ACC112 (cell line): ENCODE results near the gene YTHDF2.
"Not testable (repeated sequence)": the region's sequence is repeated elsewhere in the genome, so short reads cannot be mapped to it uniquely, and the experiment has no call there.

Experiments
- H2AFZ ChIP-seq: fragments of 200-600 bp; sonication (generic); one replicate; pipeline ENCODE4 v1.6.0; 2017; ENCODE audit warnings: antibody characterized with exemption, low read length; ENCODE audit not compliant: unreplicated experiment
- H3K27ac ChIP-seq: fragments of 200-600 bp; sonication (generic); 2 replicates; pipeline ENCODE4 v1.5.1; 2014; ENCODE audit warnings: low read depth, mild to moderate bottlenecking, antibody characterized with exemption, low read length, moderate library complexity
- H3K27me3 ChIP-seq: fragments of 200-600 bp; sonication (generic); 2 replicates; pipeline ENCODE4 v1.6.1; 2014; ENCODE audit warnings: mild to moderate bottlenecking, antibody characterized with exemption, low read length, moderate library complexity, mixed read lengths; ENCODE audit not compliant: insufficient read depth
- H3K36me3 ChIP-seq: fragments of 200-600 bp; sonication (generic); 2 replicates; pipeline ENCODE4 v1.6.1; 2016; ENCODE audit warnings: mild to moderate bottlenecking, antibody characterized with exemption, low read length, moderate library complexity, mixed read lengths; ENCODE audit not compliant: insufficient read depth
- H3K4me1 ChIP-seq: fragments of 200-600 bp; sonication (generic); one replicate; pipeline ENCODE4 v1.6.1; 2016; ENCODE audit warnings: low read length, mixed read lengths; ENCODE audit not compliant: insufficient read depth, unreplicated experiment, control insufficient read depth
- H3K4me3 ChIP-seq: fragments of 200-600 bp; sonication (generic); 2 replicates; pipeline ENCODE4 v1.5.1; 2014; ENCODE audit warnings: mild to moderate bottlenecking, low read depth, low read length
- H3K79me2 ChIP-seq: fragments of 200-600 bp; sonication (generic); one replicate; pipeline ENCODE4 v1.6.0; 2016; ENCODE audit warnings: low read length; ENCODE audit not compliant: control insufficient read depth, unreplicated experiment, insufficient read depth

YTHDF2 gene

GRCh38 chr1:28781305-28781704 lies 44.6 kb downstream of the YTHDF2 start:
- no peaks in the 10 kb centered on the region for H3K27me3 ChIP-seq
- no peak overlapping the region for H3K4me3 ChIP-seq
- no peaks in the 10 kb centered on the region for H3K79me2 ChIP-seq
- H3K4me1 ChIP-seq = no peaks in the 10 kb centered on the region
- H2AFZ ChIP-seq = no peak overlapping the region
- H3K27ac ChIP-seq = no peak overlapping the region
- H3K36me3 ChIP-seq = no peaks in the 10 kb centered on the region

- Histone ChIP-seq H3K36me3 (no peaks in the 10 kb centered on the region), H3K79me2 (no peaks in the 10 kb centered on the region), H3K4me1 (no peaks in the 10 kb centered on the region), H2AFZ (no peak overlapping the region), H3K27ac (no peak overlapping the region), H3K27me3 (no peaks in the 10 kb centered on the region), H3K4me3 (no peak overlapping the region)
Measured at GRCh38 chr1:28782011-28782410, 45.3 kb downstream of the YTHDF2 start.

GRCh38 chr1:28783363-28783762 lies 46.6 kb downstream of the YTHDF2 start:
- Histone ChIP-seq H3K79me2 (no peaks in the 10 kb centered on the region), H2AFZ (no peak overlapping the region), H3K4me3 (no peak overlapping the region), H3K27ac (no peak overlapping the region), H3K36me3 (no peaks in the 10 kb centered on the region), H3K4me1 (no peaks in the 10 kb centered on the region), H3K27me3 (no peaks in the 10 kb centered on the region)

GRCh38 chr1:28789412-28789811 lies 52.7 kb downstream of the YTHDF2 start:
- Histone ChIP-seq H3K79me2 (no peaks in the 10 kb centered on the region), H3K36me3 (no peaks in the 10 kb centered on the region), H3K4me1 (no peaks in the 10 kb centered on the region), H3K4me3 (no peak overlapping the region), H3K27ac (no peak overlapping the region), H3K27me3 (peaks cover 5% of the 10 kb centered on the region; the same call in 1 of the 2 replicates), H2AFZ (no peak overlapping the region)

GRCh38 chr1:28789816-28790215 lies 53.1 kb downstream of the YTHDF2 start:
- Histone ChIP-seq H3K79me2 (no peaks in the 10 kb centered on the region), H3K27ac (no peak overlapping the region), H3K4me3 (no peak overlapping the region), H3K4me1 (no peaks in the 10 kb centered on the region), H2AFZ (no peak overlapping the region), H3K36me3 (no peaks in the 10 kb centered on the region), H3K27me3 (peaks cover 5% of the 10 kb centered on the region; the same call in 1 of the 2 replicates)

- Histone ChIP-seq H3K4me3 (no peak overlapping the region), H3K79me2 (no peaks in the 10 kb centered on the region), H3K36me3 (no peaks in the 10 kb centered on the region), H3K4me1 (no peaks in the 10 kb centered on the region), H3K27me3 (peaks cover 5% of the 10 kb centered on the region; the same call in 1 of the 2 replicates), H3K27ac (no peak overlapping the region), H2AFZ (no peak overlapping the region)
Measured at GRCh38 chr1:28790377-28791035, 53.8 kb downstream of the YTHDF2 start.

GRCh38 chr1:28791929-28792328 lies 55.2 kb downstream of the YTHDF2 start:
- not testable (repeated sequence) for H3K79me2 ChIP-seq, H3K4me1 ChIP-seq, H2AFZ ChIP-seq, H3K36me3 ChIP-seq, H3K4me3 ChIP-seq, H3K27me3 ChIP-seq, H3K27ac ChIP-seq

GRCh38 chr1:28792644-28793121 lies 55.9 kb downstream of the YTHDF2 start:
- peaks cover 5% of the 10 kb centered on the region; the same call in 1 of the 2 replicates for H3K27me3 ChIP-seq
- no peak overlapping the region for H2AFZ ChIP-seq
- no peaks in the 10 kb centered on the region for H3K79me2 ChIP-seq
- no peak overlapping the region for H3K4me3 ChIP-seq
- H3K36me3 ChIP-seq = no peaks in the 10 kb centered on the region
- no peaks in the 10 kb centered on the region for H3K4me1 ChIP-seq
- H3K27ac ChIP-seq = no peak overlapping the region

GRCh38 chr1:28794582-28794981 lies 57.8 kb downstream of the YTHDF2 start:
- H3K4me1 ChIP-seq, H3K4me3 ChIP-seq, H3K27ac ChIP-seq, H3K27me3 ChIP-seq, H3K79me2 ChIP-seq, H3K36me3 ChIP-seq, H2AFZ ChIP-seq: not testable (repeated sequence)

GRCh38 chr1:28796352-28797211 lies 59.8 kb downstream of the YTHDF2 start:
- Histone ChIP-seq H3K36me3 (no peaks in the 10 kb centered on the region), H2AFZ (no peak overlapping the region), H3K27ac (no peak overlapping the region)

GRCh38 chr1:28800324-28800723 lies 63.6 kb downstream of the YTHDF2 start:
- Histone ChIP-seq H2AFZ (no peak overlapping the region), H3K4me3 (no peak overlapping the region), H3K79me2 (no peaks in the 10 kb centered on the region), H3K27me3 (peaks cover 10% of the 10 kb centered on the region; the same call in 1 of the 2 replicates), H3K27ac (no peak overlapping the region), H3K4me1 (no peaks in the 10 kb centered on the region), H3K36me3 (no peaks in the 10 kb centered on the region)

More at GRCh38 chr1:28796352-28797211, 59.8 kb downstream of the YTHDF2 start:
- Histone ChIP-seq H3K79me2 (no peaks in the 10 kb centered on the region), H3K4me1 (no peaks in the 10 kb centered on the region), H3K4me3 (no peak overlapping the region), H3K27me3 (0 out of 2 replicates have a peak, but pooled peaks cover 5% of the 10 kb centered on the region)
